Measurements from ENCODE around the gene MAPK4. TPM values are rescaled to one million over a fixed set of nuclear protein-coding genes. Genes with fewer than 3 reads are reported as not detected.

MAPK4 gene
- total RNA-seq, 3 donors from 2014 or later = 0.41 to 9.9 (median 0.43) TPM

DNA sequence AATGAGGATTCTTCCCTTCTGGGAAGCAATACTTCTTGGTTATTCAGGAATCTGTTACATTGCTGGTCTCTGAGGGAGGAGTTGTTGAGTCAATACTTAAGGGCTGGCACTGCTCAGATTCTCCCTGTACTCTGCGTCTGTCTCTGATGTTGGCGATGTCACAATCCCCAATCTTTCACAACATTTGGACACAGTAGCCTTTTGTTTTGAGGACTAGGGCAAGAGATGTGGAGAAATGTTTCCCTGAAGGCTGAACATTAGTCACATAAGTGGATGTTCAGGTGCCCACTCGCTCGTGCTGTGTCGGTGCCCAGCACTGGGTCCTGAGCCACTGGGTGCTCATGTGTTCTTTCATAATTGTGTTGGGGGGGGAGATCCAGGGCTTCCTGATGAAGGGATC lies 55.0 kb downstream of the MAPK4 start:
- Histone ChIP-seq H3K9me3 (no peaks in the 10 kb centered on the region), H3K4me1 (ENCODE audit: low read depth) (no peaks in the 10 kb centered on the region), H3K4me3 (no peak overlapping the region), H3K36me3 (ENCODE audit: low read depth) (no peaks in the 10 kb centered on the region)
- DNase-seq (no peak), ATAC-seq (no peak)
- intact Hi-C loops (cut with DNase I, micrococcal nuclease) = no loop called here
- TF ChIP-seq, protein P1, sequence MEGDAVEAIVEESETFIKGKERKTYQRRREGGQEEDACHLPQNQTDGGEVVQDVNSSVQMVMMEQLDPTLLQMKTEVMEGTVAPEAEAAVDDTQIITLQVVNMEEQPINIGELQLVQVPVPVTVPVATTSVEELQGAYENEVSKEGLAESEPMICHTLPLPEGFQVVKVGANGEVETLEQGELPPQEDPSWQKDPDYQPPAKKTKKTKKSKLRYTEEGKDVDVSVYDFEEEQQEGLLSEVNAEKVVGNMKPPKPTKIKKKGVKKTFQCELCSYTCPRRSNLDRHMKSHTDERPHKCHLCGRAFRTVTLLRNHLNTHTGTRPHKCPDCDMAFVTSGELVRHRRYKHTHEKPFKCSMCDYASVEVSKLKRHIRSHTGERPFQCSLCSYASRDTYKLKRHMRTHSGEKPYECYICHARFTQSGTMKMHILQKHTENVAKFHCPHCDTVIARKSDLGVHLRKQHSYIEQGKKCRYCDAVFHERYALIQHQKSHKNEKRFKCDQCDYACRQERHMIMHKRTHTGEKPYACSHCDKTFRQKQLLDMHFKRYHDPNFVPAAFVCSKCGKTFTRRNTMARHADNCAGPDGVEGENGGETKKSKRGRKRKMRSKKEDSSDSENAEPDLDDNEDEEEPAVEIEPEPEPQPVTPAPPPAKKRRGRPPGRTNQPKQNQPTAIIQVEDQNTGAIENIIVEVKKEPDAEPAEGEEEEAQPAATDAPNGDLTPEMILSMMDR (IDR thresholded peaks at IDR 0.05) = no peak

DNA sequence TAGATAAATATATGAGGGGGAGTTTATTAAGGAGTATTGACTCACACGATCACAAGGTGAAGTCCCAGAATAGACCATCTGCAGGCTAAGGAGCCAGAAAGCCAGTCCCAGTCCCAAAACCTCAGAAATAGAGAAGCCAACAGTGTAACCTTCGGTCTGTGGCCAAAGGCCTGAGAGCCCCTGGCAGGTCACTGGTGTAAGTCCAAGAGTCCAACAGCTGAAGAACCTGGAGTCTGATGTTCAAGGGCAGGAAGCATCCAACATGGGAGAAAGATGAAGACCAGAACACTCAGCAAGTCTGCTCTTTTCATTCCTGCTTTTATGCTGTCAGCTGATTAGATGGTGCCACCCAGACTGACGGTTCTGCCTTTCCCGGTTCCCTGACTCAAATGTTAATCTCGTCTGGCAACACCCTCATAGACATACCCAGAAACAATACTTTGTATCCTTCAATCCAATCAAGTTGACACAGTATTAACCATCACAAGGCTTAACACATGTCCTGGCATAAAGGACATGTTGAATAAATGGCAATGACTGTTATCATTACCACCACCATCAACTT lies 56.7 kb downstream of the MAPK4 start:
- intact Hi-C loops (cut with DNase I, micrococcal nuclease) = no loop called here
- DNase-seq (no peak), ATAC-seq (no peak)
- no peak overlapping the region for H3K4me3 ChIP-seq
- no peaks in the 10 kb centered on the region for H3K36me3 ChIP-seq (ENCODE audit: low read depth)
- TF ChIP-seq, protein P1 (IDR thresholded peaks at IDR 0.05) = no peak
- no peaks in the 10 kb centered on the region for H3K9me3 ChIP-seq
- no peaks in the 10 kb centered on the region for H3K4me1 ChIP-seq (ENCODE audit: low read depth)

DNA sequence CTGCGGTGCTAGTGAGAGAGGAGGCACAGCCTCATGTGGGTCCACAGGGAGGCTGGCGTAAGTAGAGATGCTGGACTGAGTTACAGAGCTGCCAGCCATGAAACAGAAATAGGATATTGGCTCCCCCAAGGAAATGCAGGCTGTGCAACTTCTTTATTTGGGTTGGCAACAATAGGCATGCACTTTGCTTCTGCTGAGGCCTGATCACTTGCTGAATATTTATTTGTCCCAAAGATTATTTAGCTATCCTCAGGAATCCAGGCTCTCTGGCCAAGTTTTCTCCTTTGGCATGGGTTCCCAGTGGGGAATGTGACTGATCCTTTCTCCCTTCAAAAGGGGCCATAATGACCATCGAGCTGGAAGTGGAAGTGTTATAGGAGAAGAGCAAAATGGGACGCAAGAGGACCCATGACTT lies 60.0 kb downstream of the MAPK4 start:
- no peaks in the 10 kb centered on the region for H3K9me3 ChIP-seq
- H3K4me3 ChIP-seq = no peak overlapping the region
- DNase-seq (no peak), ATAC-seq (no peak)
- intact Hi-C loops (cut with DNase I, micrococcal nuclease) = no loop called here
- no peaks in the 10 kb centered on the region for H3K36me3 ChIP-seq (ENCODE audit: low read depth)
- TF ChIP-seq, protein P1 (IDR thresholded peaks at IDR 0.05) = no peak
- no peaks in the 10 kb centered on the region for H3K4me1 ChIP-seq (ENCODE audit: low read depth)

DNA sequence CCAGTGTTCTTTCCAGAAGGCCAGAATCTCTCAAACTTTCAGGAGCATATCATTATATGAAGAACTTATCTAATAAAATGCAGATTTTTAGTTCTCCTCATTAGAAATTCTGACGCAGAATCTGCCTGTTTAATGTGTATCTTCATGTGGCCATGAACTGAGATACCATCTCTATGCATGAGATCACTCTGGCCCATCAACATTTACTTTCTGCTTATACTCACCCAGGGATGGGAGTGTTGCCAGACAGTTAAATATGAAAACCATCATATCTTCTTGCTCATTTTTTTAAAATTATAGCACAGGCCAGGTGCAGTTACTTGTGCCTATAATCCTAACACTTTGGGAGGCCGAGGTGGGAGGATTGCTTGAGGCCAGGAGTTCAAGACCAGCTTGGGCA lies 60.4 kb downstream of the MAPK4 start:
- Histone ChIP-seq H3K9me3 (no peaks in the 10 kb centered on the region), H3K36me3 (ENCODE audit: low read depth) (no peaks in the 10 kb centered on the region), H3K4me1 (ENCODE audit: low read depth) (no peaks in the 10 kb centered on the region), H3K4me3 (no peak overlapping the region)
- intact Hi-C loops (cut with DNase I, micrococcal nuclease) = no loop called here
- DNase-seq (no peak), ATAC-seq (no peak)
- TF ChIP-seq, protein P1 (IDR thresholded peaks at IDR 0.05) = no peak

DNA sequence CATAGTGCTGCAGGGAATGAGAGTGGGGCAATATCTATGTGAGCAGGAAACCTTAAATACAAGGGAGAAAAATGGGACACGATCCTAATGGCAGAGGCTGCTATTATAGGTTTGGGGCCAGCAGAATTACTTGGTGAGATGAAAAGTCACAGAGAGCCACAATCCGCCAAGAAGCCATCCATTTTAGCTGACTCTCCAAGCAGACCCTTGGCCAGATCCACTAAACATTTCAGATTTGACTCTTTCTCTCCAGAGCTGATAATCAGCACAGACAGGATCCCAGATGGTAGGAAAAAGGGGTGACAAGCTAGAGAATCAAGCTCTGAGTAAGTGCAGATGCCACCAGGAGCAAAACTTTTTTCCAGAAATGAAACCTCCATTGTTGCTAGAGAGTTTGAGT lies 61.5 kb downstream of the MAPK4 start:
- intact Hi-C loops (cut with DNase I, micrococcal nuclease) = no loop called here
- no peak for ATAC-seq
- Histone ChIP-seq H3K36me3 (ENCODE audit: low read depth) (no peaks in the 10 kb centered on the region), H3K4me1 (ENCODE audit: low read depth) (no peaks in the 10 kb centered on the region), H3K9me3 (no peaks in the 10 kb centered on the region), H3K4me3 (no peak overlapping the region)
- TF ChIP-seq, protein P1 (IDR thresholded peaks at IDR 0.05) = no peak
- no peak for DNase-seq

DNA sequence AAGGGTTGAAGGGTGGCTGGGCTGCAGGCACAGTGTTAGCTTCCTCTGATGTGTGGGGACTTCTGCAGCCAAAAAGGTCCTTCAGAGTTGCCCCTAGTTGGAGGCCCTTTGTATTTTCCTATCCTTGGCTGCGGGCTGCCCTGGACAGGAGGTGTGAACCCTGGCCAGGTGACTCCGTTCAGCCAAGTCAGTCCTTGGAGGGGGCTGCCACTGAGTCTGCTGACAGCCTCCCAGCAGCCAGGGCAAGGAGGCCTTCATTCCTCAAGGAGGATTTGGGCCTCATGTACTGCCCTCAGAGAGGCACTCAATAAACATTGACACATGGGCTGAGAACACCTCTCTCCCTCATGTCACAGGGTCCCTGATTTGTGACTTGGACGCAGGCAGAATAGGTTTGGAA lies 62.4 kb downstream of the MAPK4 start:
- Histone ChIP-seq H3K4me3 (no peak overlapping the region), H3K9me3 (no peaks in the 10 kb centered on the region), H3K4me1 (ENCODE audit: low read depth) (no peaks in the 10 kb centered on the region), H3K36me3 (ENCODE audit: low read depth) (no peaks in the 10 kb centered on the region)
- ATAC-seq = no peak
- DNase-seq = no peak
- TF ChIP-seq, protein P1 (IDR thresholded peaks at IDR 0.05) = no peak
- intact Hi-C loops (cut with DNase I, micrococcal nuclease) = no loop called here

Data from mucosa of descending colon (tissue), 3 donors.